H1 (cell line): Measurements from ENCODE around the gene SECISBP2. TPM values are rescaled to one million over a fixed set of nuclear protein-coding genes. Genes with fewer than 3 reads are reported as not detected.

Experiments
- CTCF ChIA-PET: fragments of 300-600 bp; sonication (Branson Sonifier 250); formaldehyde crosslinking; loops from one replicate; lab custom pipeline; 2021; ENCODE audit not compliant: partially characterized antibody; lab: Charles Lee
- POLR2A ChIA-PET: fragments of 300-600 bp; sonication (Branson Sonifier 250); formaldehyde crosslinking; loops from one replicate; lab custom pipeline; 2021; ENCODE audit warnings: inconsistent platforms; ENCODE audit not compliant: partially characterized antibody; lab: Charles Lee
- DNase-seq, 2 experiments: peaks; one replicate each; pipeline versions ENCODE4 v3.0.0 to v3.0.0-alpha.2; 2010 to 2022; ENCODE audit warnings: low spot score in 2 of 2, low read depth in 1 of 2, mixed read lengths in 1 of 2
- FAIRE-seq: peaks from 2 replicates; lab custom pipeline; 2011; peaks lifted over from hg19 to GRCh38; lab: Jason Lieb, UNC
- H2AFZ ChIP-seq: 2 replicates; pipeline ENCODE4 v1.8.1; 2012; ENCODE audit warnings: low read length, inconsistent platforms
- H2AK5ac ChIP-seq: 2 replicates; pipeline ENCODE4 v1.6.1; 2013; ENCODE audit warnings: low read depth, low read length
- H2BK120ac ChIP-seq: replicated peaks from 2 replicates; pipeline ENCODE3; 2013; ENCODE audit warnings: low read depth, low read length, inconsistent platforms
- H2BK12ac ChIP-seq: 2 replicates; pipeline ENCODE4 v1.6.1; 2013; ENCODE audit warnings: low read depth, low read length
- H2BK15ac ChIP-seq: 2 replicates; pipeline ENCODE4 v1.6.1; 2013; ENCODE audit warnings: low read length
- H2BK20ac ChIP-seq: 2 replicates; pipeline ENCODE4 v1.6.1; 2013; ENCODE audit warnings: low read length
- H2BK5ac ChIP-seq: 2 replicates; pipeline ENCODE4 v1.6.1; 2013; ENCODE audit warnings: low read depth, low read length
- H3K14ac ChIP-seq: 2 replicates; pipeline ENCODE4 v1.6.1; 2013; ENCODE audit warnings: inconsistent platforms; ENCODE audit not compliant: insufficient read length
- H3K18ac ChIP-seq: 2 replicates; pipeline ENCODE4 v1.6.1; 2013; ENCODE audit warnings: low read length; ENCODE audit errors: extremely low read depth
- H3K23ac ChIP-seq: 2 replicates; pipeline ENCODE4 v1.6.1; 2013; ENCODE audit warnings: inconsistent platforms; ENCODE audit not compliant: insufficient read length
- H3K23me2 ChIP-seq: 2 replicates; pipeline ENCODE4 v1.6.1; 2013; ENCODE audit warnings: low read depth, low read length
- H3K27ac ChIP-seq: 2 replicates; pipeline ENCODE4 v1.6.1; 2011; ENCODE audit warnings: low read depth, low read length, inconsistent platforms
- H3K27me3 ChIP-seq, 4 experiments: replicated peaks in 1 of 4; 1 replicate in 1 of 4; 2 replicates in 3 of 4; pipeline versions ENCODE4 v1.6.1 to v1.8.1; 2011 to 2013; ENCODE audit warnings: low read length in 3 of 4, mild to moderate bottlenecking in 3 of 4, inconsistent platforms in 2 of 4, mixed read lengths in 2 of 4, moderate library complexity in 1 of 4; ENCODE audit not compliant: control insufficient read depth in 3 of 4, insufficient read depth in 3 of 4; ENCODE audit errors: extremely low read depth in 1 of 4
- H3K36me3 ChIP-seq, 4 experiments: 2 replicates each; pipeline versions ENCODE4 v1.6.1 to v1.8.1; 2011 to 2013; ENCODE audit warnings: mild to moderate bottlenecking in 4 of 4, low read length in 3 of 4, moderate library complexity in 2 of 4, control low read depth in 1 of 4, inconsistent platforms in 1 of 4; ENCODE audit not compliant: insufficient read depth in 4 of 4, control insufficient read depth in 2 of 4
- H3K4ac ChIP-seq: replicated peaks from 2 replicates; pipeline ENCODE3; 2013; ENCODE audit warnings: low read length, low read depth, mixed read lengths, inconsistent platforms; ENCODE audit not compliant: insufficient read length
- H3K4me1 ChIP-seq, 4 experiments: replicated peaks in 1 of 4; 1 replicate in 1 of 4; 2 replicates in 3 of 4; pipeline versions ENCODE4 v1.6.1 to v1.8.1; 2011 to 2013; ENCODE audit warnings: low read length in 3 of 4, inconsistent platforms in 2 of 4, mixed read lengths in 1 of 4; ENCODE audit not compliant: insufficient read depth in 4 of 4, control insufficient read depth in 3 of 4
- H3K4me2 ChIP-seq, 2 experiments: 2 replicates each; pipeline versions ENCODE4 v1.6.1 to v1.8.1; 2011 to 2013; ENCODE audit warnings: low read depth in 2 of 2, low read length in 2 of 2, control low read depth in 1 of 2, inconsistent platforms in 1 of 2, mild to moderate bottlenecking in 1 of 2; ENCODE audit not compliant: insufficient read depth in 1 of 2
- H3K4me3 ChIP-seq, 4 experiments: fragments of 200-600, 300-600 bp in 1 of 4; sonication (generic), shearing (Covaris generic), sonication (Bioruptor Twin) in 1 of 4; 2 replicates each; pipeline versions ENCODE4 v1.5.1 to v1.8.1; 2011 to 2016; ENCODE audit warnings: low read length in 4 of 4, low read depth in 3 of 4, control low read depth in 2 of 4, inconsistent platforms in 2 of 4, mild to moderate bottlenecking in 2 of 4, mixed read lengths in 1 of 4, moderate library complexity in 1 of 4; ENCODE audit not compliant: insufficient read depth in 2 of 4; ENCODE audit errors: extremely low read depth in 1 of 4
- H3K56ac ChIP-seq: replicated peaks from 2 replicates; pipeline ENCODE3; 2013; ENCODE audit warnings: low read depth, mild to moderate bottlenecking, mixed read lengths, low read length, inconsistent platforms; ENCODE audit not compliant: insufficient read length
- H3K79me1 ChIP-seq: 2 replicates; pipeline ENCODE4 v1.6.1; 2013; ENCODE audit warnings: low read depth, low read length, control low read depth
- H3K79me2 ChIP-seq, 2 experiments: 2 replicates each; pipeline versions ENCODE4 v1.6.1 to v1.8.1; 2012 to 2013; ENCODE audit warnings: low read length in 2 of 2, mild to moderate bottlenecking in 2 of 2, inconsistent platforms in 1 of 2; ENCODE audit not compliant: insufficient read depth in 2 of 2, control insufficient read depth in 1 of 2
- H3K9ac ChIP-seq, 4 experiments: replicated peaks in 1 of 4; 1 replicate in 1 of 4; 2 replicates in 3 of 4; pipeline versions ENCODE4 v1.6.1 to v1.8.1; 2011 to 2013; ENCODE audit warnings: low read depth in 3 of 4, low read length in 3 of 4, control low read depth in 2 of 4, mild to moderate bottlenecking in 2 of 4, moderate library complexity in 2 of 4, inconsistent platforms in 1 of 4; ENCODE audit errors: extremely low read depth in 1 of 4
- H3K9me3 ChIP-seq, 2 experiments: 2 replicates each; pipeline versions ENCODE4 v1.6.1 to v1.8.1; 2012 to 2013; ENCODE audit warnings: mild to moderate bottlenecking in 2 of 2, moderate library complexity in 2 of 2, control low read depth in 1 of 2, inconsistent platforms in 1 of 2, low read depth in 1 of 2, low read length in 1 of 2, mixed read lengths in 1 of 2; ENCODE audit not compliant: insufficient read depth in 2 of 2
- H4K20me1 ChIP-seq, 2 experiments: replicated peaks in 1 of 2; 2 replicates each; pipeline versions ENCODE3 to v1.8.1; 2011 to 2013; ENCODE audit warnings: inconsistent platforms in 2 of 2, low read length in 2 of 2, mild to moderate bottlenecking in 1 of 2; ENCODE audit not compliant: insufficient read depth in 2 of 2, control insufficient read depth in 1 of 2
- H4K5ac ChIP-seq: 2 replicates; pipeline ENCODE4 v1.6.1; 2013; ENCODE audit warnings: low read length, low read depth, mixed read lengths, inconsistent platforms; ENCODE audit not compliant: insufficient read length
- H4K8ac ChIP-seq: 2 replicates; pipeline ENCODE4 v1.8.0; 2013; ENCODE audit warnings: mild to moderate bottlenecking, moderate library complexity, low read length, inconsistent platforms; ENCODE audit not compliant: insufficient read depth; ENCODE audit errors: extremely low read depth
- H4K91ac ChIP-seq: replicated peaks from 2 replicates; pipeline ENCODE3; 2013; ENCODE audit warnings: low read length, mixed read lengths, inconsistent platforms; ENCODE audit not compliant: insufficient read length
- ATF2 ChIP-seq: IDR thresholded peaks from 2 replicates; pipeline ENCODE4 v1.6.1; 2012; ENCODE audit warnings: low read length, inconsistent platforms
- CBX8 ChIP-seq: fragments of 300-800, 300-1000 bp; sonication (generic); IDR thresholded peaks from 2 replicates; pipeline ENCODE4 v1.7.1; 2016; ENCODE audit warnings: low read depth, low read length, borderline replicate concordance
- POLR2A ChIP-seq, 2 experiments: IDR thresholded peaks; 1 replicate in 1 of 2; 2 replicates in 1 of 2; pipeline ENCODE4 v1.6.1; 2011; ENCODE audit warnings: low read depth in 2 of 2, low read length in 2 of 2, mild to moderate bottlenecking in 2 of 2; ENCODE audit errors: control extremely low read depth in 1 of 2
- POLR2AphosphoS5 ChIP-seq: IDR thresholded peaks from 2 replicates; pipeline ENCODE4 v1.6.1; 2011; ENCODE audit warnings: low read depth, low read length
- SP4 ChIP-seq: IDR thresholded peaks from 2 replicates; pipeline ENCODE4 v1.6.1; 2012; ENCODE audit warnings: low read length, inconsistent platforms
- TBP ChIP-seq: IDR thresholded peaks from 2 replicates; pipeline ENCODE4 v1.6.1; 2011; ENCODE audit warnings: low read depth, low read length, improper control_type of control experiment
- WGBS, 2 experiments: shearing (Covaris generic) in 1 of 2; methylation state at CpG; one replicate each; pipeline versions ENCODE4 v1.1.6 to v1.1.7; 2013 to 2015; ENCODE audit warnings: low lambda C conversion rate in 2 of 2, mixed read lengths in 2 of 2, inconsistent platforms in 1 of 2, low coverage in 1 of 2, missing lambda C conversion rate in 1 of 2; ENCODE audit not compliant: insufficient replicate concordance in 2 of 2, insufficient coverage in 1 of 2, insufficient read length in 1 of 2; ENCODE audit errors: extremely low coverage in 1 of 2, missing lambda C conversion rate in 1 of 2; 5-methylcytosine and 5-hydroxymethylcytosine counted together
- polyA plus RNA-seq, 7 experiments: library from polyadenylated mRNA; depleted of rRNA in 3 of 7; stranded (reverse) in 5 of 7; unstranded in 2 of 7; fragments of >200 nt in 5 of 7; fragments of 200-250 nt in 2 of 7; gene quantifications; 1 replicate in 5 of 7; 2 replicates in 1 of 7; 4 replicates in 1 of 7; pipeline versions ENCODE4 v1.2.1 to v1.2.3, GENCODE V29; 2011 to 2013; ENCODE audit warnings: missing spikeins in 2 of 7, mixed read lengths in 2 of 7
- total RNA-seq: library from RNA; stranded (reverse); fragmentation: NEBNext Ultra II Directional; extraction: Animal tissue kit (Norgen Biotek cat#: 25700); gene quantifications from 2 replicates; pipeline ENCODE4 v1.2.1, GENCODE V29; 2021

SECISBP2 gene
- total and polyA plus RNA-seq, 2 of the 8 experiments (the other 6 are each of a cell fraction or from before 2014, with no cell fraction given) = 39.0 to 61.7 TPM

GRCh38 chr9:89313842-89314241 is 4.5 kb upstream of the SECISBP2 start:
- H3K27ac ChIP-seq = no peak overlapping the region
- H4K91ac ChIP-seq = no peak overlapping the region
- H3K4ac ChIP-seq = no peak overlapping the region
- H2BK12ac ChIP-seq = no peak overlapping the region
- H3K23ac ChIP-seq = no peak overlapping the region
- peaks cover 17 to 24% of the 10 kb centered on the region in 2 experiments for H4K20me1 ChIP-seq
- no peak overlapping the region for H4K5ac ChIP-seq
- H2BK15ac ChIP-seq = no peak overlapping the region
- H2BK20ac ChIP-seq = no peak overlapping the region
- peaks cover 0 to 11% (median 4%) of the 10 kb centered on the region in 4 experiments; a peak in 5 of 7 replicates for H3K4me1 ChIP-seq
- ChIA-PET CTCF (no interaction called here), POLR2A (interaction anchor here (1.0 to 3.2 kb wide), 2 partner anchors 11 to 112 kb away, joined by 4 to 19 read pairs; no protein-coding TSS in a partner anchor)
- H3K79me2 ChIP-seq = peaks cover 40 to 71% of the 10 kb centered on the region in 2 experiments
- no peaks in the 10 kb centered on the region for H3K27me3 ChIP-seq
- H3K4me3 ChIP-seq = peak overlapping the region; percentile 0 to 100 (median 98); a peak in 7 of 8 replicates
- peak overlapping the region; percentile 58 to 67 for H3K4me2 ChIP-seq
- no peaks in the 10 kb centered on the region for H3K9me3 ChIP-seq
- no peak overlapping the region for H3K56ac ChIP-seq
- peaks cover 3% of the 10 kb centered on the region; the same call in 1 of the 2 replicates for H3K79me1 ChIP-seq
- no peak overlapping the region for H2AK5ac ChIP-seq
- no peak overlapping the region for H3K14ac ChIP-seq
- peak overlapping the region in 2 of 4 experiments; percentile 1 to 39; a peak in 2 of 7 replicates for H3K9ac ChIP-seq
- no peak overlapping the region for H2AFZ ChIP-seq
- H2BK5ac ChIP-seq = no peak overlapping the region
- 0 out of 2 replicates have a peak, but pooled peaks cover 2% of the 10 kb centered on the region for H3K23me2 ChIP-seq
- 89% methylated on average over 1 of the region's 1 CpG; no CpG with 5 or more reads in 1 of the 2 experiments for WGBS, 2 experiments
- DNase-seq (no peak), FAIRE-seq (no peak)
- no peak overlapping the region for H3K18ac ChIP-seq
- H2BK120ac ChIP-seq = no peak overlapping the region
- peaks cover 6 to 44% (median 25%) of the 10 kb centered on the region in 4 experiments for H3K36me3 ChIP-seq
- H4K8ac ChIP-seq = no peak overlapping the region
- no peak for TF ChIP-seq TBP
- peak; percentile 47; the same call in 1 of the 2 replicates for TF ChIP-seq POLR2AphosphoS5
- peak in 1 of 2 experiments; percentile 13; a peak in 2 of 3 replicates for TF ChIP-seq POLR2A (IDR thresholded peaks at IDR 0.05; ENCODE audit: control extremely low read depth in 1 of 2, low read depth in 2 of 2, low read length in 2 of 2)
- TF ChIP-seq SP4 = no peak
- TF ChIP-seq ATF2 = no peak
- TF ChIP-seq CBX8 = no peak
